Measurements from ENCODE around the gene SOD3. TPM values are rescaled to one million over a fixed set of nuclear protein-coding genes. Genes with fewer than 3 reads are reported as not detected.

SOD3 gene
- total RNA-seq, 1 experiment from 2014 or later, result 1.0 TPM

DNA sequence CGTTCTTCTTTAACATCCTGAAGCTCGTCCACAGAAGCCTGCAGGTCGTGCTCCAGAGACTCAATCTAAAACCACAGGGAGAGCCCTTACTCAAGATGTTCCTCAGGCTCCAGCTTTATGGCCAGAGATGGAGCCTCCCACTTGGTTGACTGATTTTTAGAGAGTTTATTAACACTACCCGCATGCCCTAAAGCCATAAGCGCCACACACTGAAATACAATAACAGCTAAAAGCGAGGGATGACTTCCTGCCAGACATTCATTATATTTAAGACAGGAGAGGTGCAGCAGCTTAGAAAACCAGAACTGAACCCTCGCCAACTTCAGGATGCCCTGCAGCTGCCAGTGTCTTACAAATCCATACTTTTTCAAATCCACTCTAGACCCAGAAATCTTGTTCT, 42.0 kb downstream of the SOD3 start:
- intact Hi-C loops (cut with micrococcal nuclease; ENCODE audit: unreplicated experiment) (no loop called here), in situ Hi-C loops (cut with HindIII; ENCODE audit: low pct_unique_long_range_greater_than_20kb, low sequenced_read_pairs) (no loop called here)
- no peaks in the 10 kb centered on the region for H3K4me1 ChIP-seq (ENCODE audit: control insufficient read depth, insufficient read depth, low read length)
- H3K27me3 ChIP-seq (ENCODE audit: control insufficient read depth, insufficient read depth, low read length), result no peaks in the 10 kb centered on the region
- ChIA-PET POLR2A (no interaction called here), CTCF (no interaction called here)
- no peaks in the 10 kb centered on the region for H3K36me3 ChIP-seq (ENCODE audit: control insufficient read depth, insufficient read depth, low read length)
- H3K27ac ChIP-seq (ENCODE audit: low read length), result no peak overlapping the region
- DNase-seq (ENCODE audit: low read depth, low spot score) (no peak), ATAC-seq (no peak)
- no TSS peak for BruUV-seq (replicated peaks)
- no peaks in the 10 kb centered on the region for H3K9me3 ChIP-seq (ENCODE audit: control insufficient read depth, insufficient read depth, low read depth, low read length)
- TF ChIP-seq POLR2AphosphoS5 (IDR thresholded peaks at IDR 0.05; ENCODE audit: low read depth, low read length) (no peak), TCF7L2 (IDR thresholded peaks at IDR 0.05; ENCODE audit: low read depth, low read length) (no peak), SIN3A (IDR thresholded peaks at IDR 0.05; ENCODE audit: borderline replicate concordance, insufficient read depth, low read depth, low read length) (no peak)
- TF ChIP-seq, protein P1, sequence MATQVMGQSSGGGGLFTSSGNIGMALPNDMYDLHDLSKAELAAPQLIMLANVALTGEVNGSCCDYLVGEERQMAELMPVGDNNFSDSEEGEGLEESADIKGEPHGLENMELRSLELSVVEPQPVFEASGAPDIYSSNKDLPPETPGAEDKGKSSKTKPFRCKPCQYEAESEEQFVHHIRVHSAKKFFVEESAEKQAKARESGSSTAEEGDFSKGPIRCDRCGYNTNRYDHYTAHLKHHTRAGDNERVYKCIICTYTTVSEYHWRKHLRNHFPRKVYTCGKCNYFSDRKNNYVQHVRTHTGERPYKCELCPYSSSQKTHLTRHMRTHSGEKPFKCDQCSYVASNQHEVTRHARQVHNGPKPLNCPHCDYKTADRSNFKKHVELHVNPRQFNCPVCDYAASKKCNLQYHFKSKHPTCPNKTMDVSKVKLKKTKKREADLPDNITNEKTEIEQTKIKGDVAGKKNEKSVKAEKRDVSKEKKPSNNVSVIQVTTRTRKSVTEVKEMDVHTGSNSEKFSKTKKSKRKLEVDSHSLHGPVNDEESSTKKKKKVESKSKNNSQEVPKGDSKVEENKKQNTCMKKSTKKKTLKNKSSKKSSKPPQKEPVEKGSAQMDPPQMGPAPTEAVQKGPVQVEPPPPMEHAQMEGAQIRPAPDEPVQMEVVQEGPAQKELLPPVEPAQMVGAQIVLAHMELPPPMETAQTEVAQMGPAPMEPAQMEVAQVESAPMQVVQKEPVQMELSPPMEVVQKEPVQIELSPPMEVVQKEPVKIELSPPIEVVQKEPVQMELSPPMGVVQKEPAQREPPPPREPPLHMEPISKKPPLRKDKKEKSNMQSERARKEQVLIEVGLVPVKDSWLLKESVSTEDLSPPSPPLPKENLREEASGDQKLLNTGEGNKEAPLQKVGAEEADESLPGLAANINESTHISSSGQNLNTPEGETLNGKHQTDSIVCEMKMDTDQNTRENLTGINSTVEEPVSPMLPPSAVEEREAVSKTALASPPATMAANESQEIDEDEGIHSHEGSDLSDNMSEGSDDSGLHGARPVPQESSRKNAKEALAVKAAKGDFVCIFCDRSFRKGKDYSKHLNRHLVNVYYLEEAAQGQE (IDR thresholded peaks at IDR 0.05; ENCODE audit: insufficient read depth in 1 of 2, low read depth in 2 of 2, low read length in 1 of 2), result no peak
- TF ChIP-seq, protein P2, sequence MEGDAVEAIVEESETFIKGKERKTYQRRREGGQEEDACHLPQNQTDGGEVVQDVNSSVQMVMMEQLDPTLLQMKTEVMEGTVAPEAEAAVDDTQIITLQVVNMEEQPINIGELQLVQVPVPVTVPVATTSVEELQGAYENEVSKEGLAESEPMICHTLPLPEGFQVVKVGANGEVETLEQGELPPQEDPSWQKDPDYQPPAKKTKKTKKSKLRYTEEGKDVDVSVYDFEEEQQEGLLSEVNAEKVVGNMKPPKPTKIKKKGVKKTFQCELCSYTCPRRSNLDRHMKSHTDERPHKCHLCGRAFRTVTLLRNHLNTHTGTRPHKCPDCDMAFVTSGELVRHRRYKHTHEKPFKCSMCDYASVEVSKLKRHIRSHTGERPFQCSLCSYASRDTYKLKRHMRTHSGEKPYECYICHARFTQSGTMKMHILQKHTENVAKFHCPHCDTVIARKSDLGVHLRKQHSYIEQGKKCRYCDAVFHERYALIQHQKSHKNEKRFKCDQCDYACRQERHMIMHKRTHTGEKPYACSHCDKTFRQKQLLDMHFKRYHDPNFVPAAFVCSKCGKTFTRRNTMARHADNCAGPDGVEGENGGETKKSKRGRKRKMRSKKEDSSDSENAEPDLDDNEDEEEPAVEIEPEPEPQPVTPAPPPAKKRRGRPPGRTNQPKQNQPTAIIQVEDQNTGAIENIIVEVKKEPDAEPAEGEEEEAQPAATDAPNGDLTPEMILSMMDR (IDR thresholded peaks at IDR 0.05), result no peak
- no peak overlapping the region for H3K4me3 ChIP-seq (ENCODE audit: low read depth in 2 of 2, low read length in 2 of 2)

DNA sequence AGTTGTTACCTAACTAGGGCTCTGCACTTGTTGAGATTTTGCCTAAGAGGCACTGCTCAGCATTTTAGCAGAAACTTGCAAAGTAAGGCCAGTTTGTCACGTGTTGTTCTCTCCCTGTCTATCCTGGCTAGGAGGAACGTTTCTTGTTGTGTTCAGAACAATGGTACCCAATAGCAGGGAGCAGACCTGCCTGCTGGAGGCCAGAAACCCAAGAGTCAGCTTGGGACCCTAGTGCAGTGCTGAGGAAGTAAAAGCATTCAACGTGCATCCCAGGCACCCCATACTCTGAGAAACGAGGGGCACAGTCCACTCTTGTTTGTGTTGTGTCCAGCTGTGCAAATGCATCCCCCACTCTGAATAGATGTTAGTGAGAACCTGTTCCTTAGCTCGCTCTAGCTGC, 42.4 kb downstream of the SOD3 start:
- H3K9me3 ChIP-seq (ENCODE audit: control insufficient read depth, insufficient read depth, low read depth, low read length), result no peaks in the 10 kb centered on the region
- POLR2A ChIA-PET, result no interaction called here
- H3K4me1 ChIP-seq (ENCODE audit: control insufficient read depth, insufficient read depth, low read length), result no peaks in the 10 kb centered on the region
- CTCF ChIA-PET, result no interaction called here
- no peak overlapping the region for H3K4me3 ChIP-seq (ENCODE audit: low read depth in 2 of 2, low read length in 2 of 2)
- H3K27ac ChIP-seq (ENCODE audit: low read length), result no peak overlapping the region
- no peaks in the 10 kb centered on the region for H3K36me3 ChIP-seq (ENCODE audit: control insufficient read depth, insufficient read depth, low read length)
- TF ChIP-seq, protein P1 (IDR thresholded peaks at IDR 0.05; ENCODE audit: insufficient read depth in 1 of 2, low read depth in 2 of 2, low read length in 1 of 2), result no peak
- TF ChIP-seq POLR2AphosphoS5 (IDR thresholded peaks at IDR 0.05; ENCODE audit: low read depth, low read length), result no peak
- TF ChIP-seq TCF7L2 (IDR thresholded peaks at IDR 0.05; ENCODE audit: low read depth, low read length), result no peak
- no peak for TF ChIP-seq SIN3A (IDR thresholded peaks at IDR 0.05; ENCODE audit: borderline replicate concordance, insufficient read depth, low read depth, low read length)
- TF ChIP-seq, protein P2 (IDR thresholded peaks at IDR 0.05), result no peak
- ATAC-seq, result no peak
- BruUV-seq (replicated peaks), result no TSS peak
- no peaks in the 10 kb centered on the region for H3K27me3 ChIP-seq (ENCODE audit: control insufficient read depth, insufficient read depth, low read length)
- no peak for DNase-seq (ENCODE audit: low read depth, low spot score)
- intact Hi-C loops (cut with micrococcal nuclease; ENCODE audit: unreplicated experiment), result no loop called here
- in situ Hi-C loops (cut with HindIII; ENCODE audit: low pct_unique_long_range_greater_than_20kb, low sequenced_read_pairs), result no loop called here

All from Panc1 (cell line).